ENCODE results near the gene CFL1. TPM values are rescaled to one million over a fixed set of nuclear protein-coding genes. Genes with fewer than 3 reads are reported as not detected.

Gene CFL1
- total RNA-seq, 1 donor from 2014 or later: 589 TPM

DNA sequence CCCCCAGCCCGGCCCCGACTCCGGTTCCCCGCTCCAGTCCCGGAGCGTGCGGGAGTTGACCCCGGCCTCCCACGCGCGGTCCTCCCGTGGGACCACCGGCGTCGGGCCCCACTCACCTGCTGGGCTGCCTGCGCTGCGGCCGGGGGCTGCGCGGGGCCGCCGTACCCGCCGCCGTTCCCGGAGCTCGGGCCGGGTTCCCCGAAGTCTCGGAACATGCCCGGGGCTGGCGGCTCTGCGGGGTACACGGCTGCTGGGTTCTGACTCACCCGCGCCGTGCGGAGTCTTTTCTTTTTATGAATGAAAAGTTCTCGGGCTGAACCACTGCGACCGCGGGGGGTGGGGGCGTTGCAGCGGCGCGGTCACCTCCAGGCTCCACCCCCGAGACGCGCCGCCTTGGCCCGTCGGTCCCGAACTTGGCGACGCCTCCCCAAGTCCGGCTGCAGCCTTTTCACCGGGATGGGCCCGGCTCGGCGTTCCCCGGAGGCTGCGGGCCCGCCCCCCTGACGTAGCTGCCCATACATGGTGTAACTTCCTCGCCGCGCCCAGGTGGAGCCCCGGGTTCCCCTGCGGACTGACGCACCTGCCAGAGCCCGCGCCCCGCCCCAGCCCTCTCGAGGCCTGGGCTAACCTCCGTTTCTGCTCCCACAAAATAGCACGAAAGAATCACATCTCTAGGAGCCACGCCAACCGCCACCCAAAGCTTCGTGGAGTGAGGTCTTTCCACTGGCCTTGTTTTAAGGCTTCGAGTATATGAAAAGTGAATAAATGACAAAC, 42.3 kb upstream of the CFL1 start, which contains the start of gene FOSL1:
Gene FOSL1, minus strand, starts transcription at position 264 of the 774 bp plus-strand sequence. Its CDS starts 49 bp downstream, at position 215.
- Histone ChIP-seq H3K36me3 (no peaks in the 10 kb centered on the region), H3K9me3 (no peaks in the 10 kb centered on the region), H3K4me3 (peak within 1 kb of the TSS; percentile 55 to 56), H3K4me1 (peaks cover 17% of the 10 kb centered on the region), H3K27me3 (no peaks in the 10 kb centered on the region), H3K27ac (peak within 1 kb of the TSS; percentile 69)
- DNase-seq (ENCODE audit: extremely low spot score in 2 of 2): no peak
- TF ChIP-seq, protein P1, sequence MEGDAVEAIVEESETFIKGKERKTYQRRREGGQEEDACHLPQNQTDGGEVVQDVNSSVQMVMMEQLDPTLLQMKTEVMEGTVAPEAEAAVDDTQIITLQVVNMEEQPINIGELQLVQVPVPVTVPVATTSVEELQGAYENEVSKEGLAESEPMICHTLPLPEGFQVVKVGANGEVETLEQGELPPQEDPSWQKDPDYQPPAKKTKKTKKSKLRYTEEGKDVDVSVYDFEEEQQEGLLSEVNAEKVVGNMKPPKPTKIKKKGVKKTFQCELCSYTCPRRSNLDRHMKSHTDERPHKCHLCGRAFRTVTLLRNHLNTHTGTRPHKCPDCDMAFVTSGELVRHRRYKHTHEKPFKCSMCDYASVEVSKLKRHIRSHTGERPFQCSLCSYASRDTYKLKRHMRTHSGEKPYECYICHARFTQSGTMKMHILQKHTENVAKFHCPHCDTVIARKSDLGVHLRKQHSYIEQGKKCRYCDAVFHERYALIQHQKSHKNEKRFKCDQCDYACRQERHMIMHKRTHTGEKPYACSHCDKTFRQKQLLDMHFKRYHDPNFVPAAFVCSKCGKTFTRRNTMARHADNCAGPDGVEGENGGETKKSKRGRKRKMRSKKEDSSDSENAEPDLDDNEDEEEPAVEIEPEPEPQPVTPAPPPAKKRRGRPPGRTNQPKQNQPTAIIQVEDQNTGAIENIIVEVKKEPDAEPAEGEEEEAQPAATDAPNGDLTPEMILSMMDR (IDR thresholded peaks at IDR 0.05): peak in 1 of 3 experiments; percentile 5
- TF ChIP-seq POLR2A (IDR thresholded peaks at IDR 0.05) (peak in 1 of 2 donors; percentile 60), POLR2AphosphoS5 (IDR thresholded peaks at IDR 0.05; ENCODE audit: insufficient read depth in 1 of 2, low read depth in 1 of 2) (peak; percentile 70 to 72)
- intact Hi-C loops (cut with DNase I): no loop called here

DNA sequence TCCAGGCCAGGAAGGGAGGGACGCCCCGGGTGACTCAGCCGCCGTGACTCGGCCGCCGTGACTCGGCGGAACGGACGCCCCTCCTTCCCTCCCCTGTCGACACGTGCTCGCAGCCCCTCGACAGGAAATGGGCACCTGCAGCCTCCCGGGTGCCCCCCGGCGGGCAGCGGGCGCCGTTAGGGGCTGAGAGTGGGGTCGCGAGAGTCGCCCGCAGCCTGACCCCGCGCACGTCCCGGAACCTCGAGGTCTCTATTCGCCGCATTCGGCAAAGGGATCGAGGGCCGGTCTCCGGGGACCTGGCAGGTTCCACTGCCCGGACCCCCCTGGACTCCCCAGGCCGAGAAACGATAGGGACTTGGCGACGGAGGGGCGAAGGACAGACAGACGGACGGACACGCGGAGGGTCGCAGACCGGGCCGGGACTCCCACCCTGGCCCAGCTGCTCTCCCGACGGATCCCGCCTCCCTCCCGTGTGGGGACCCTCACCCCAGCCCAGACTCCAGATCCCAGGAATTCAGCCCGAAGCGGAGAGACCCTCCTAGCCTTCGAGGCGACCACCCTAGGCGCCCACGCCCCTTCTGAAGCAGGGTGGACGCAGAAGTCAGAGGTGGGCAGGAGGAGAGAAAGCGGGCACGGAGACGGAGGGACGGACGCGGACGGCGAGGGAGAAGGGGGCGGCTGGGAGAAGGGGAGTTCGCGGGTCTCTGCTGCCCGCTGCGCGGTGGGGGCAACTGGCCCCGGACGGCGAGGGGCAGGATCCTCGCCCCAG, 41.6 kb upstream of the CFL1 start:
- no peak for DNase-seq (ENCODE audit: extremely low spot score in 2 of 2)
- TF ChIP-seq POLR2A (IDR thresholded peaks at IDR 0.05) (no peak), POLR2AphosphoS5 (IDR thresholded peaks at IDR 0.05; ENCODE audit: insufficient read depth in 1 of 2, low read depth in 1 of 2) (peak in 1 of 2 donors; percentile 73)
- TF ChIP-seq, protein P1 (IDR thresholded peaks at IDR 0.05): peak in 1 of 3 experiments; percentile 5
- H3K4me1 ChIP-seq: peaks cover 17% of the 10 kb centered on the region
- no peaks in the 10 kb centered on the region for H3K9me3 ChIP-seq
- no peaks in the 10 kb centered on the region for H3K27me3 ChIP-seq
- H3K36me3 ChIP-seq: no peaks in the 10 kb centered on the region
- peak overlapping the region; percentile 69 for H3K27ac ChIP-seq
- H3K4me3 ChIP-seq: peak overlapping the region; percentile 55 to 56
- intact Hi-C loops (cut with DNase I): no loop called here

DNA sequence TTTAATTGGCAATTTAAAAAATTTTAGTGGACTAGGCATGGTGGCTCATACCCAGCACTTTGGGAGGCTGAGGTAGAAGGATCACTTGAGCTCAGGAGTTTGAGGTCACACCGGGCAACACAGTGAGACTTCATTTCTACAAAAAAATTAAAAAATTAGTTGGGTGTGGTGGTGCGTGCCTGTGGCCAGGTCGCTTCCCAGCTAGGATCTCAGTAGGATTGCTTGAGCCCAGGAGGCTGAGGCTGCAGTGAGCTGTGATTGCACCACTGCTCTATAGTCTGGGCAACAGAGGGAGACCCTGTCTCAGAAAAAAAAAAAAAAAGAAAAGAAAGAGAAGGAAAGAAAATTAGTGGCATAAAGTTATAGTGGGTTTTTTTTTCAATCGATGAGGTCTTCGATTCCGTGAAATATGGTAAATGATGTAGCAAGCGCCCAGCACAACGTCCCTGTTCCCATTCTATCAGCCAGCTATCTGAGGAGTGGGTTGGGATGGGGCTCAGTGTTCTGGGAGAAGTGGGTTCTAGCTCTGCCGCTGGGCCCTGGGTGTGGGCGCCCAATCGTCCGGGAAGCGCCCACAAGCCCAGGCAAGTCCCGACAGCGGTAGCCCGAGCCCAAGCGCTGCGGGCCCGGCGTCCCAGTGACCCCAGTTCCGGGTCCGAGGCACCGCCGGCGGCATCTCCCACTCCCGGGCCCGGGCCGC, 40.8 kb upstream of the CFL1 start:
- Histone ChIP-seq H3K36me3 (no peaks in the 10 kb centered on the region), H3K9me3 (no peaks in the 10 kb centered on the region), H3K4me3 (peak overlapping the region; percentile 55 to 56), H3K4me1 (peaks cover 22% of the 10 kb centered on the region), H3K27ac (peak overlapping the region; percentile 69), H3K27me3 (no peaks in the 10 kb centered on the region)
- DNase-seq (ENCODE audit: extremely low spot score in 2 of 2): no peak
- no peak for TF ChIP-seq POLR2A (IDR thresholded peaks at IDR 0.05)
- TF ChIP-seq POLR2AphosphoS5 (IDR thresholded peaks at IDR 0.05; ENCODE audit: insufficient read depth in 1 of 2, low read depth in 1 of 2): no peak
- TF ChIP-seq, protein P1 (IDR thresholded peaks at IDR 0.05): no peak
- intact Hi-C loops (cut with DNase I): no loop called here

DNA sequence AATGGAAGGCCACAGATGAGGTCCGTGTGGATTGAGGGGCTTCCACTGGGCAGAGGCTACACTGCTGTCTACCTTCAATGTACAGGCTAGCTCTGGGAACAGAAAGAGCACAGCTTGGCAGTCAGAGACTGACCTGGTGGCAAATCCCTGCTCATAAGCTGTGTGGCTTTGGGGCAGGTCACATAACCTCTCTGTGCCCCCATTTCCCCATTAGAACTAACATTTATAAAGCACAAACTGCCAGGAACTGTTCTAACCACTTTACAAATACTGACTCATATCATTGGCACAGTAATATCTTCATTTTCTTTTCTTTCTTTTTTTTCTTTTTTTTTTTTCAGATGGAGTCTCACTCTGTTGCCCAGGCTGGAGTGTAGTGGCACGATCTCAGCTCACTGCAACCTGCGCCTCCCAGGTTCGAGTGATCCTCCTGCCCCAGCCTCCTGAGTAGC, 39.1 kb upstream of the CFL1 start:
- H3K4me3 ChIP-seq: no peak overlapping the region
- peaks cover 40% of the 10 kb centered on the region for H3K4me1 ChIP-seq
- H3K27ac ChIP-seq: no peak overlapping the region
- no peak for DNase-seq (ENCODE audit: extremely low spot score in 2 of 2)
- TF ChIP-seq POLR2AphosphoS5 (IDR thresholded peaks at IDR 0.05; ENCODE audit: insufficient read depth in 1 of 2, low read depth in 1 of 2) (no peak), POLR2A (IDR thresholded peaks at IDR 0.05) (no peak)
- TF ChIP-seq, protein P1 (IDR thresholded peaks at IDR 0.05): no peak
- intact Hi-C loops (cut with DNase I): no loop called here
- no peaks in the 10 kb centered on the region for H3K27me3 ChIP-seq
- no peaks in the 10 kb centered on the region for H3K36me3 ChIP-seq
- H3K9me3 ChIP-seq: no peaks in the 10 kb centered on the region

Measured in vagina (tissue), 2 donors.